Astrocyte (in vitro differentiated cells and primary cell): ENCODE data around the gene MLN. TPM values are rescaled to one million over a fixed set of nuclear protein-coding genes. Genes with fewer than 3 reads are reported as not detected.

ENCODE experiments used
- DNase-seq: peaks from one replicate; pipeline ENCODE4 v3.0.0-alpha.2; 2010; ENCODE audit warnings: low read depth
- FAIRE-seq: peaks from 2 replicates; lab custom pipeline; 2011; peaks lifted over from hg19 to GRCh38; lab: Jason Lieb, UNC
- H2AFZ ChIP-seq: 2 replicates; pipeline ENCODE4 v1.6.0; 2012; ENCODE audit warnings: low read depth, low read length, inconsistent platforms
- H3K27ac ChIP-seq: 2 replicates; pipeline ENCODE4 v1.5.1; 2011; ENCODE audit warnings: low read depth, low read length, inconsistent platforms
- H3K27me3 ChIP-seq: 2 replicates; pipeline ENCODE4 v1.6.0; 2011; ENCODE audit warnings: low read length, inconsistent platforms; ENCODE audit not compliant: insufficient read depth
- H3K36me3 ChIP-seq: 2 replicates; pipeline ENCODE4 v1.5.1; 2011; ENCODE audit warnings: low read length, inconsistent platforms; ENCODE audit not compliant: insufficient read depth
- H3K4me1 ChIP-seq: 2 replicates; pipeline ENCODE4 v1.5.1; 2011; ENCODE audit warnings: low read length, inconsistent platforms; ENCODE audit not compliant: insufficient read depth
- H3K4me2 ChIP-seq: 2 replicates; pipeline ENCODE4 v1.6.0; 2012; ENCODE audit warnings: low read length, inconsistent platforms
- H3K4me3 ChIP-seq: 2 replicates; pipeline ENCODE4 v1.5.1; 2011; ENCODE audit warnings: low read depth, mild to moderate bottlenecking, low read length, inconsistent platforms; ENCODE audit not compliant: insufficient read depth
- H3K79me2 ChIP-seq: 2 replicates; pipeline ENCODE4 v1.6.0; 2012; ENCODE audit warnings: mild to moderate bottlenecking, low read length, inconsistent platforms; ENCODE audit not compliant: insufficient read depth
- H3K9ac ChIP-seq: 2 replicates; pipeline ENCODE4 v1.6.0; 2012; ENCODE audit warnings: mild to moderate bottlenecking, low read length, inconsistent platforms
- H3K9me3 ChIP-seq: 2 replicates; pipeline ENCODE4 v1.5.1; 2012; ENCODE audit warnings: low read depth, mild to moderate bottlenecking, low read length, inconsistent platforms; ENCODE audit not compliant: insufficient read depth
- H4K20me1 ChIP-seq: 2 replicates; pipeline ENCODE4 v1.6.0; 2012; ENCODE audit warnings: low read length, inconsistent platforms; ENCODE audit not compliant: insufficient read depth
- H3K27ac Mint-ChIP-seq: one replicate; pipeline ENCODE4 v1.8.0; 2021; ENCODE audit warnings: mild to moderate bottlenecking, mixed read lengths; ENCODE audit not compliant: unreplicated experiment
- H3K27me3 Mint-ChIP-seq: one replicate; pipeline ENCODE4 v1.8.0; 2021; ENCODE audit warnings: low read depth, mixed read lengths; ENCODE audit not compliant: unreplicated experiment
- H3K36me3 Mint-ChIP-seq: one replicate; pipeline ENCODE4 v1.8.0; 2021; ENCODE audit warnings: low read depth, mixed read lengths; ENCODE audit not compliant: unreplicated experiment
- H3K4me1 Mint-ChIP-seq: one replicate; pipeline ENCODE4 v1.8.0; 2021; ENCODE audit warnings: low read depth, mixed read lengths; ENCODE audit not compliant: unreplicated experiment
- H3K4me3 Mint-ChIP-seq: one replicate; pipeline ENCODE4 v1.8.0; 2021; ENCODE audit warnings: mild to moderate bottlenecking, moderate library complexity, mixed read lengths; ENCODE audit not compliant: unreplicated experiment
- H3K9me3 Mint-ChIP-seq: one replicate; pipeline ENCODE4 v1.8.0; 2021; ENCODE audit warnings: mild to moderate bottlenecking, mixed read lengths; ENCODE audit not compliant: unreplicated experiment
- EZH2 ChIP-seq: IDR thresholded peaks from 2 replicates; pipeline ENCODE4 v1.6.1; 2012; ENCODE audit warnings: mild to moderate bottlenecking, low read length, inconsistent platforms; ENCODE audit not compliant: insufficient read depth
- total RNA-seq: library from RNA; stranded (reverse); gene quantifications from 2 replicates; pipeline ENCODE4 v1.2.1, GENCODE V29; 2021
- TF ChIP-seq, protein P1 (sequence below): IDR thresholded peaks from 2 replicates; pipeline ENCODE4 v1.5.1; 2011; ENCODE audit warnings: low read depth, mild to moderate bottlenecking, inconsistent platforms, low read length, moderate library complexity; ENCODE audit not compliant: insufficient read depth

The MLN gene
- total RNA-seq, 1 donor from 2014 or later, result not detected

- TF ChIP-seq, protein P1, sequence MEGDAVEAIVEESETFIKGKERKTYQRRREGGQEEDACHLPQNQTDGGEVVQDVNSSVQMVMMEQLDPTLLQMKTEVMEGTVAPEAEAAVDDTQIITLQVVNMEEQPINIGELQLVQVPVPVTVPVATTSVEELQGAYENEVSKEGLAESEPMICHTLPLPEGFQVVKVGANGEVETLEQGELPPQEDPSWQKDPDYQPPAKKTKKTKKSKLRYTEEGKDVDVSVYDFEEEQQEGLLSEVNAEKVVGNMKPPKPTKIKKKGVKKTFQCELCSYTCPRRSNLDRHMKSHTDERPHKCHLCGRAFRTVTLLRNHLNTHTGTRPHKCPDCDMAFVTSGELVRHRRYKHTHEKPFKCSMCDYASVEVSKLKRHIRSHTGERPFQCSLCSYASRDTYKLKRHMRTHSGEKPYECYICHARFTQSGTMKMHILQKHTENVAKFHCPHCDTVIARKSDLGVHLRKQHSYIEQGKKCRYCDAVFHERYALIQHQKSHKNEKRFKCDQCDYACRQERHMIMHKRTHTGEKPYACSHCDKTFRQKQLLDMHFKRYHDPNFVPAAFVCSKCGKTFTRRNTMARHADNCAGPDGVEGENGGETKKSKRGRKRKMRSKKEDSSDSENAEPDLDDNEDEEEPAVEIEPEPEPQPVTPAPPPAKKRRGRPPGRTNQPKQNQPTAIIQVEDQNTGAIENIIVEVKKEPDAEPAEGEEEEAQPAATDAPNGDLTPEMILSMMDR, result no peak
- peaks cover 8% of the 10 kb centered on the region for H3K4me1 Mint-ChIP-seq
- H3K27me3 ChIP-seq, result peaks cover 41% of the 10 kb centered on the region
- DNase-seq, result no peak
- H3K27ac Mint-ChIP-seq, result no peak overlapping the region
- H3K27ac ChIP-seq, result no peak overlapping the region
- no peaks in the 10 kb centered on the region for H3K36me3 ChIP-seq
- no peaks in the 10 kb centered on the region for H3K4me1 ChIP-seq
- no peaks in the 10 kb centered on the region for H3K79me2 ChIP-seq
- peaks cover 39% of the 10 kb centered on the region for H3K27me3 Mint-ChIP-seq
- H2AFZ ChIP-seq, result no peak overlapping the region
- no peak overlapping the region for H3K4me3 ChIP-seq
- no peaks in the 10 kb centered on the region for H3K36me3 Mint-ChIP-seq
- no peak overlapping the region for H3K4me2 ChIP-seq
- no peaks in the 10 kb centered on the region for H3K9me3 Mint-ChIP-seq
- H3K9me3 ChIP-seq, result no peaks in the 10 kb centered on the region
- FAIRE-seq, result no peak
- H4K20me1 ChIP-seq, result no peaks in the 10 kb centered on the region
- H3K9ac ChIP-seq, result no peak overlapping the region
- no peak overlapping the region for H3K4me3 Mint-ChIP-seq
These were observed 4.9 kb upstream of the MLN start for GRCh38 chr6:33808641-33809180.

GRCh38 chr6:33807606-33808005, 3.8 kb upstream of the MLN start:
- peaks cover 13% of the 10 kb centered on the region for H3K4me1 Mint-ChIP-seq
- H3K27ac Mint-ChIP-seq, result no peak overlapping the region
- no peak for FAIRE-seq

DNA sequence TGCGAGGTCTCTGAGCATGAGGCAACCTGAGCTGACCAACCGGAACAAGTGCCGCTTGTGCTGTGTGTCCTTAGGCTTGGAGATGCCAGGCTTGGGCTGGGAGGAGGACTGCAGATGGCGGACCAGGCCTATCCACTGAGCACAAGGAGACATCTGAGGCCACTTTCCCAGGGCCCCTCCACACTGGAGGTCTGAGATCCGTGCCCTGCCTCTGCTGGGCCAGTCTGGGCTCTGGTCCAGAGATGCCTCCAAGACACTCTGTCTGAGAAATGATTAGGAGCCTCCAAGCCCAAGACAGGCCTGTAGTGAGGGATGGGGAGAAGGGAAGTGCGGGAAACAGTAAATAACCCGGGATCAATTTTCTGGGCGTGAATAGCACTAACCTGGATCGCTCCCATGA, 3.0 kb upstream of the MLN start:
- H3K4me1 Mint-ChIP-seq, result peaks cover 16% of the 10 kb centered on the region

More at GRCh38 chr6:33807606-33808005, 3.8 kb upstream of the MLN start:
- no peaks in the 10 kb centered on the region for H4K20me1 ChIP-seq
- no peak overlapping the region for H2AFZ ChIP-seq
- Mint-ChIP-seq H3K27me3 (peaks cover 37% of the 10 kb centered on the region), H3K4me3 (no peak overlapping the region), H3K36me3 (no peaks in the 10 kb centered on the region), H3K9me3 (no peaks in the 10 kb centered on the region)
- TF ChIP-seq, protein P1, result no peak
- TF ChIP-seq EZH2, result no peak
- no peak overlapping the region for H3K4me2 ChIP-seq
- H3K27ac ChIP-seq, result no peak overlapping the region
- H3K36me3 ChIP-seq, result no peaks in the 10 kb centered on the region
- H3K4me1 ChIP-seq, result peaks cover 4% of the 10 kb centered on the region
- H3K79me2 ChIP-seq, result no peaks in the 10 kb centered on the region
- H3K27me3 ChIP-seq, result peaks cover 41% of the 10 kb centered on the region
- no peak overlapping the region for H3K4me3 ChIP-seq
- no peaks in the 10 kb centered on the region for H3K9me3 ChIP-seq
- DNase-seq, result no peak
- H3K9ac ChIP-seq, result no peak overlapping the region

More for the DNA sequence above, 3.0 kb upstream of the MLN start:
- peaks cover 41% of the 10 kb centered on the region for H3K27me3 ChIP-seq
- H3K36me3 ChIP-seq, result no peaks in the 10 kb centered on the region
- Mint-ChIP-seq H3K9me3 (no peaks in the 10 kb centered on the region), H3K4me3 (no peak overlapping the region), H3K36me3 (no peaks in the 10 kb centered on the region), H3K27ac (no peak overlapping the region), H3K27me3 (peaks cover 40% of the 10 kb centered on the region)
- no peak for TF ChIP-seq EZH2
- TF ChIP-seq, protein P1, result no peak
- no peak overlapping the region for H3K4me3 ChIP-seq
- FAIRE-seq (no peak), DNase-seq (no peak)
- H3K9me3 ChIP-seq, result no peaks in the 10 kb centered on the region
- no peak overlapping the region for H3K4me2 ChIP-seq
- H3K79me2 ChIP-seq, result no peaks in the 10 kb centered on the region
- H3K4me1 ChIP-seq, result peaks cover 8% of the 10 kb centered on the region
- H2AFZ ChIP-seq, result no peak overlapping the region
- no peak overlapping the region for H3K27ac ChIP-seq
- H4K20me1 ChIP-seq, result no peaks in the 10 kb centered on the region
- H3K9ac ChIP-seq, result no peak overlapping the region
